ACC112 (cell line): ENCODE measurements around the gene ACADM.

Experiments used
- H2AFZ ChIP-seq: fragments of 200-600 bp; sonication (generic); one replicate; pipeline ENCODE4 v1.6.0; 2017; ENCODE audit warnings: antibody characterized with exemption, low read length; ENCODE audit not compliant: unreplicated experiment
- H3K27ac ChIP-seq: fragments of 200-600 bp; sonication (generic); 2 replicates; pipeline ENCODE4 v1.5.1; 2014; ENCODE audit warnings: low read depth, mild to moderate bottlenecking, antibody characterized with exemption, low read length, moderate library complexity
- H3K27me3 ChIP-seq: fragments of 200-600 bp; sonication (generic); 2 replicates; pipeline ENCODE4 v1.6.1; 2014; ENCODE audit warnings: mild to moderate bottlenecking, antibody characterized with exemption, low read length, moderate library complexity, mixed read lengths; ENCODE audit not compliant: insufficient read depth
- H3K36me3 ChIP-seq: fragments of 200-600 bp; sonication (generic); 2 replicates; pipeline ENCODE4 v1.6.1; 2016; ENCODE audit warnings: mild to moderate bottlenecking, antibody characterized with exemption, low read length, moderate library complexity, mixed read lengths; ENCODE audit not compliant: insufficient read depth
- H3K4me1 ChIP-seq: fragments of 200-600 bp; sonication (generic); one replicate; pipeline ENCODE4 v1.6.1; 2016; ENCODE audit warnings: low read length, mixed read lengths; ENCODE audit not compliant: insufficient read depth, unreplicated experiment, control insufficient read depth
- H3K4me3 ChIP-seq: fragments of 200-600 bp; sonication (generic); 2 replicates; pipeline ENCODE4 v1.5.1; 2014; ENCODE audit warnings: mild to moderate bottlenecking, low read depth, low read length
- H3K79me2 ChIP-seq: fragments of 200-600 bp; sonication (generic); one replicate; pipeline ENCODE4 v1.6.0; 2016; ENCODE audit warnings: low read length; ENCODE audit not compliant: control insufficient read depth, unreplicated experiment, insufficient read depth

ACADM gene

GRCh38 chr1:75811211-75811981 is 86.9 kb downstream of the ACADM start:
- Histone ChIP-seq H3K27me3 (no peaks in the 10 kb centered on the region), H2AFZ (peak overlapping the region; percentile 11), H3K4me3 (no peak overlapping the region), H3K4me1 (peaks cover 11% of the 10 kb centered on the region), H3K36me3 (no peaks in the 10 kb centered on the region), H3K27ac (peak overlapping the region; percentile 5; the same call in 1 of the 2 replicates), H3K79me2 (no peaks in the 10 kb centered on the region)

- peak overlapping the region; percentile 7 for H2AFZ ChIP-seq
- no peaks in the 10 kb centered on the region for H3K79me2 ChIP-seq
- H3K27ac ChIP-seq, result no peak overlapping the region
- no peak overlapping the region for H3K4me3 ChIP-seq
- H3K4me1 ChIP-seq, result peaks cover 11% of the 10 kb centered on the region
- no peaks in the 10 kb centered on the region for H3K27me3 ChIP-seq
- H3K36me3 ChIP-seq, result no peaks in the 10 kb centered on the region
These were observed 87.6 kb downstream of the ACADM start for GRCh38 chr1:75812065-75812464.
